CD4-positive, alpha-beta memory T cell (primary cell): ENCODE results near the gene KLK3. TPM values are rescaled to one million over a fixed set of nuclear protein-coding genes. Genes with fewer than 3 reads are reported as not detected.

Source experiments
- CTCF ChIA-PET: fragments of 350-600 bp; sonication (Branson Sonifier 250); formaldehyde crosslinking; loops from one replicate; lab custom pipeline; 2021; ENCODE audit warnings: inconsistent platforms; ENCODE audit not compliant: partially characterized antibody; lab: Charles Lee
- POLR2A ChIA-PET: fragments of 350-600 bp; sonication (Branson Sonifier 250); formaldehyde crosslinking; loops from one replicate; lab custom pipeline; 2021; ENCODE audit not compliant: partially characterized antibody; lab: Charles Lee
- DNase-seq, 5 donors: peaks; one replicate each; pipeline versions ENCODE4 v3.0.0 to v3.0.0-alpha.2; 2020 to 2022; ENCODE audit warnings: mixed read lengths in 1 of 5
- H3K27ac ChIP-seq: one replicate; pipeline ENCODE4 v1.7.0; 2013; ENCODE audit warnings: low read depth, low read length
- H3K27me3 ChIP-seq: 2 replicates; pipeline ENCODE4 v1.7.0; 2013; ENCODE audit warnings: mild to moderate bottlenecking, low read length, moderate library complexity; ENCODE audit not compliant: insufficient read depth
- H3K36me3 ChIP-seq: 2 replicates; pipeline ENCODE4 v1.7.0; 2013; ENCODE audit warnings: mild to moderate bottlenecking, low read length, moderate library complexity; ENCODE audit not compliant: insufficient read depth
- H3K4me1 ChIP-seq: 2 replicates; pipeline ENCODE4 v1.7.0; 2013; ENCODE audit warnings: mild to moderate bottlenecking, low read length, moderate library complexity; ENCODE audit not compliant: insufficient read depth
- H3K4me3 ChIP-seq, 2 donors: one replicate each; pipeline ENCODE4 v1.7.0; 2013; ENCODE audit warnings: low read length in 2 of 2, mild to moderate bottlenecking in 1 of 2
- H3K9me3 ChIP-seq, 2 donors: one replicate each; pipeline ENCODE4 v1.7.0; 2013; ENCODE audit warnings: low read length in 2 of 2, control low read depth in 1 of 2; ENCODE audit not compliant: control insufficient read depth in 1 of 2
- H3K27ac Mint-ChIP-seq, 7 donors: one replicate each; pipeline ENCODE4 v1.8.0; 2020 to 2021; ENCODE audit warnings: mixed read lengths in 7 of 7, mild to moderate bottlenecking in 6 of 7, inconsistent platforms in 3 of 7, moderate library complexity in 3 of 7
- H3K27me3 Mint-ChIP-seq, 2 donors: one replicate each; pipeline ENCODE4 v1.8.0; 2020 to 2021; ENCODE audit warnings: mixed read lengths in 2 of 2
- H3K36me3 Mint-ChIP-seq, 2 donors: one replicate each; pipeline ENCODE4 v1.8.0; 2020 to 2021; ENCODE audit warnings: mixed read lengths in 2 of 2, inconsistent platforms in 1 of 2, mild to moderate bottlenecking in 1 of 2
- H3K4me1 Mint-ChIP-seq, 4 donors: one replicate each; pipeline ENCODE4 v1.8.0; 2020 to 2021; ENCODE audit warnings: mixed read lengths in 4 of 4, mild to moderate bottlenecking in 1 of 4
- H3K4me3 Mint-ChIP-seq, 8 donors: one replicate each; pipeline ENCODE4 v1.8.0; 2020 to 2021; ENCODE audit warnings: mixed read lengths in 8 of 8, mild to moderate bottlenecking in 7 of 8, moderate library complexity in 6 of 8, inconsistent platforms in 3 of 8
- H3K9me3 Mint-ChIP-seq, 8 donors: one replicate each; pipeline ENCODE4 v1.8.0; 2020 to 2021; ENCODE audit warnings: mixed read lengths in 8 of 8, mild to moderate bottlenecking in 5 of 8, inconsistent platforms in 3 of 8, moderate library complexity in 1 of 8
- intact Hi-C: fragments of 100-400 bp; cut with micrococcal nuclease; formaldehyde crosslinking; loops from one replicate; pipeline ENCODE4 v1.15.1; 2023
- polyA plus RNA-seq, 2 donors: library from polyadenylated mRNA; unstranded; fragments of 300-500 nt; fragmentation: Illumina TruSeq; gene quantifications; one replicate each; pipeline ENCODE4 v1.2.3, GENCODE V29; 2021
- total RNA-seq, 2 experiments: library from RNA; stranded (reverse); gene quantifications; one replicate each; pipeline ENCODE4 v1.2.3, GENCODE V29; 2021

Gene KLK3
- total and polyA plus RNA-seq, 4 experiments from 2014 or later = not detected

GRCh38 chr19:50909240-50910070 lies 54.7 kb downstream of the KLK3 start:
- Histone ChIP-seq H3K36me3 (no peaks in the 10 kb centered on the region), H3K4me1 (peaks cover 6% of the 10 kb centered on the region), H3K27ac (no peak overlapping the region), H3K4me3 (no peak overlapping the region), H3K9me3 (no peaks in the 10 kb centered on the region), H3K27me3 (peaks cover 11% of the 10 kb centered on the region)
- peaks cover 46 to 55% of the 10 kb centered on the region in 2 donors for H3K27me3 Mint-ChIP-seq
- CTCF ChIA-PET = interaction anchor here (1.9 kb wide), 1 partner anchor 13 kb away, joined by 5 read pairs; no protein-coding TSS in a partner anchor
- H3K4me1 Mint-ChIP-seq = peaks cover 0 to 12% (median 3%) of the 10 kb centered on the region in 4 donors
- H3K4me3 Mint-ChIP-seq = peak overlapping the region in 5 of 8 donors; percentile 15 to 61 (median 50)
- H3K27ac Mint-ChIP-seq = no peak overlapping the region
- no peaks in the 10 kb centered on the region for H3K36me3 Mint-ChIP-seq
- DNase-seq = no peak
- intact Hi-C loops = no loop called here
- POLR2A ChIA-PET = no interaction called here
- H3K9me3 Mint-ChIP-seq = no peaks in the 10 kb centered on the region

Other genes with a start within 250 kb of the KLK3 start
- gene SYT3, start 215.0 kb upstream of the KLK3 start, total RNA-seq = not detected
- gene SYT3, start 215.0 kb upstream of the KLK3 start, polyA plus RNA-seq = under 1 TPM in 1 of 2 donors, not detected in 1; 0.09 TPM
- gene C19orf81, start 205.5 kb upstream of the KLK3 start, total RNA-seq = not detected
- not detected for gene C19orf81, start 205.5 kb upstream of the KLK3 start, polyA plus RNA-seq
- gene SHANK1, start 135.1 kb upstream of the KLK3 start, total RNA-seq = not detected
- gene SHANK1, start 135.1 kb upstream of the KLK3 start, polyA plus RNA-seq = not detected
- gene CLEC11A, start 131.6 kb upstream of the KLK3 start, total RNA-seq = 1 to 10 TPM in 1 of 2 experiments, under 1 TPM in 1; 0.78 to 1.2 TPM
- gene CLEC11A, start 131.6 kb upstream of the KLK3 start, polyA plus RNA-seq = under 1 TPM; 0.47 to 0.57 TPM
- not detected for gene GPR32, start 84.5 kb upstream of the KLK3 start, total RNA-seq
- gene GPR32, start 84.5 kb upstream of the KLK3 start, polyA plus RNA-seq = not detected
- gene ACP4, start 64.5 kb upstream of the KLK3 start, total RNA-seq = not detected
- gene ACP4, start 64.5 kb upstream of the KLK3 start, polyA plus RNA-seq = not detected
- not detected for gene KLK1, start 31.1 kb upstream of the KLK3 start, total RNA-seq
- not detected for gene KLK1, start 31.1 kb upstream of the KLK3 start, polyA plus RNA-seq
- gene KLK15, start 21.3 kb upstream of the KLK3 start, total RNA-seq = not detected
- gene KLK15, start 21.3 kb upstream of the KLK3 start, polyA plus RNA-seq = not detected
- gene KLK2, start 18.5 kb downstream of the KLK3 start, total RNA-seq = not detected
- gene KLK2, start 18.5 kb downstream of the KLK3 start, polyA plus RNA-seq = not detected
- not detected for gene KLK4, start 56.5 kb downstream of the KLK3 start, total RNA-seq
- not detected for gene KLK4, start 56.5 kb downstream of the KLK3 start, polyA plus RNA-seq
- gene KLK5, start 98.1 kb downstream of the KLK3 start, total RNA-seq = not detected
- gene KLK5, start 98.1 kb downstream of the KLK3 start, polyA plus RNA-seq = not detected
- gene KLK6, start 114.7 kb downstream of the KLK3 start, total RNA-seq = not detected
- gene KLK6, start 114.7 kb downstream of the KLK3 start, polyA plus RNA-seq = not detected
- not detected for gene KLK7, start 129.0 kb downstream of the KLK3 start, total RNA-seq
- gene KLK7, start 129.0 kb downstream of the KLK3 start, polyA plus RNA-seq = not detected
- gene KLK8, start 146.7 kb downstream of the KLK3 start, total RNA-seq = not detected
- gene KLK8, start 146.7 kb downstream of the KLK3 start, polyA plus RNA-seq = not detected
- not detected for gene KLK10, start 164.8 kb downstream of the KLK3 start, total RNA-seq
- gene KLK10, start 164.8 kb downstream of the KLK3 start, polyA plus RNA-seq = not detected
- not detected for gene KLK11, start 171.7 kb downstream of the KLK3 start, total RNA-seq
- gene KLK11, start 171.7 kb downstream of the KLK3 start, polyA plus RNA-seq = not detected
- not detected for gene KLK12, start 180.1 kb downstream of the KLK3 start, total RNA-seq
- gene KLK12, start 180.1 kb downstream of the KLK3 start, polyA plus RNA-seq = not detected
- not detected for gene KLK13, start 210.2 kb downstream of the KLK3 start, total RNA-seq
- not detected for gene KLK13, start 210.2 kb downstream of the KLK3 start, polyA plus RNA-seq
- 1 to 10 TPM in 1 of 2 experiments, not detected in 1; 1.1 TPM for gene KLK14, start 228.0 kb downstream of the KLK3 start, total RNA-seq
- not detected for gene KLK14, start 228.0 kb downstream of the KLK3 start, polyA plus RNA-seq